ENCODE results near the gene MAF. TPM values are rescaled to one million over a fixed set of nuclear protein-coding genes. Genes with fewer than 3 reads are reported as not detected.

MAF gene
- total and polyA plus RNA-seq, 2 experiments from 2014 or later: 0.91 to 2.5 TPM

- H3K4me3 ChIP-seq: no peak overlapping the region
- TF ChIP-seq ZNF462 (CRISPR knock-in tag; IDR thresholded peaks at IDR 0.05) (no peak), POLR2AphosphoS5 (IDR thresholded peaks at IDR 0.05; ENCODE audit: low read depth) (no peak), ZNF114 (CRISPR knock-in tag; IDR thresholded peaks at IDR 0.05) (no peak), STAT1 (IDR thresholded peaks at IDR 0.05; ENCODE audit: unreplicated experiment) (no peak), REST (IDR thresholded peaks at IDR 0.05; ENCODE audit: unreplicated experiment) (no peak), NANOG (IDR thresholded peaks at IDR 0.05; ENCODE audit: borderline replicate concordance) (no peak), JUNB (IDR thresholded peaks at IDR 0.05; ENCODE audit: unreplicated experiment) (no peak)
- no peaks in the 10 kb centered on the region for H3K4me1 ChIP-seq (ENCODE audit: insufficient read depth)
- no peak overlapping the region for H2AFZ ChIP-seq
- no peaks in the 10 kb centered on the region for H4K20me1 ChIP-seq (replicated peaks; ENCODE audit: insufficient read depth)
- Mint-ChIP-seq H3K27ac (no peak overlapping the region), H3K9me3 (no peaks in the 10 kb centered on the region; the same call in 2 of the 3 replicates), H3K4me1 (no peaks in the 10 kb centered on the region), H3K27me3 (ENCODE audit: insufficient read depth, low read depth, poor library complexity) (peaks cover 5% of the 10 kb centered on the region), H3K4me3 (no peak overlapping the region), H3K36me3 (ENCODE audit: low read depth) (no peaks in the 10 kb centered on the region)
- DNase-seq (ENCODE audit: low spot score) (no peak), ATAC-seq (no peak)
- no peaks in the 10 kb centered on the region for H3K27me3 ChIP-seq (ENCODE audit: insufficient read depth)
- H3K27ac ChIP-seq (ENCODE audit: low read depth): no peak overlapping the region
- no peak overlapping the region for H3K4me2 ChIP-seq
- H3K79me2 ChIP-seq (replicated peaks; ENCODE audit: insufficient read depth): no peaks in the 10 kb centered on the region
- H3K36me3 ChIP-seq (ENCODE audit: insufficient read depth): no peaks in the 10 kb centered on the region
- H3F3A ChIP-seq (replicated peaks; ENCODE audit: low read depth): no peaks in the 10 kb centered on the region
- no peaks in the 10 kb centered on the region; the same call in 1 of the 2 replicates for H3K9me2 ChIP-seq (ENCODE audit: insufficient read depth)
These were observed 25.2 kb upstream of the MAF start for GRCh38 chr16:79625738-79626137.

Measured in GM23338 (cell line).